ENCODE measurements around the gene DHX58. TPM values are rescaled to one million over a fixed set of nuclear protein-coding genes. Genes with fewer than 3 reads are reported as not detected.

The DHX58 gene
- total RNA-seq, 6 experiments from 2014 or later, result 4.0 to 5.3 (median 4.2) TPM

DNA sequence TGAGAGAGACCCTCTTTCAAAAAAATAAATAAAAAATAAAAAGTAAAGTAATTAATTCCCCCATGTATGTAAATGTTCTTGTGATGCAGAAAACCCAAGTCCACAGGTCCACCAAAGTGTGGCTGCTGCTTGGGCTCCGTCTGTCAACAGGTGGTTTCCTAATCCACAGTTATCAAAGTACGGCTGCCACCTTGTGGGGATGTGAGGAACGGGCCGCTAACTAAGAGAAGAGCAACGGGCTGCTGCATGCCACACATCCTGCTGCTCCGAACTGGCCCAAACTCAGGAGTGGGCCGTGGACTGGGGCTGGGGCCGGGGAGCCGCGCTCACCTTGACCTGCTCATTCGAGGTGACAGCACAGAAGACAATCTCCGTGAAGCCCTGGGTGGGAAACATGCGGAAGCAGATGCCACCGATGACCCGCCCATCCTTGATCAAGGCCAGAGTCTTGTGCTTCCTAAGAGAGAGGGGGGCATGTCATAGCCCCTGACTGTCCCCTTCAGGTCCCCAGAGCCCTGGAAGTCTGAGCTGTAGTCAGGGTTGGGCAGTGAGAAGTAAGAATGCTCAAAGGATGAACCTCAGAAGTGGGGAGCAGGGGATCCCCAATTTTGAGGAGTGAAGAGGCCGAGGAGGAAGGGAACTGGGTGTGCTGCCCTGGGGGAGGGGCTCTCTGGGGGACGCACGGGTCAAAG lies 4.3 kb upstream of the DHX58 start:
- TF ChIP-seq, protein P1, sequence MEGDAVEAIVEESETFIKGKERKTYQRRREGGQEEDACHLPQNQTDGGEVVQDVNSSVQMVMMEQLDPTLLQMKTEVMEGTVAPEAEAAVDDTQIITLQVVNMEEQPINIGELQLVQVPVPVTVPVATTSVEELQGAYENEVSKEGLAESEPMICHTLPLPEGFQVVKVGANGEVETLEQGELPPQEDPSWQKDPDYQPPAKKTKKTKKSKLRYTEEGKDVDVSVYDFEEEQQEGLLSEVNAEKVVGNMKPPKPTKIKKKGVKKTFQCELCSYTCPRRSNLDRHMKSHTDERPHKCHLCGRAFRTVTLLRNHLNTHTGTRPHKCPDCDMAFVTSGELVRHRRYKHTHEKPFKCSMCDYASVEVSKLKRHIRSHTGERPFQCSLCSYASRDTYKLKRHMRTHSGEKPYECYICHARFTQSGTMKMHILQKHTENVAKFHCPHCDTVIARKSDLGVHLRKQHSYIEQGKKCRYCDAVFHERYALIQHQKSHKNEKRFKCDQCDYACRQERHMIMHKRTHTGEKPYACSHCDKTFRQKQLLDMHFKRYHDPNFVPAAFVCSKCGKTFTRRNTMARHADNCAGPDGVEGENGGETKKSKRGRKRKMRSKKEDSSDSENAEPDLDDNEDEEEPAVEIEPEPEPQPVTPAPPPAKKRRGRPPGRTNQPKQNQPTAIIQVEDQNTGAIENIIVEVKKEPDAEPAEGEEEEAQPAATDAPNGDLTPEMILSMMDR (IDR thresholded peaks at IDR 0.05), result peak; percentile 88
- H3K27ac Mint-ChIP-seq, result no peak overlapping the region
- H3K27me3 Mint-ChIP-seq (ENCODE audit: insufficient read depth), result peaks cover 5% of the 10 kb centered on the region
- peaks cover 40% of the 10 kb centered on the region for H3K4me1 Mint-ChIP-seq (ENCODE audit: low read depth)
- no peak overlapping the region for H3K4me3 Mint-ChIP-seq
- no peaks in the 10 kb centered on the region for H3K9me3 Mint-ChIP-seq
- peaks cover 9% of the 10 kb centered on the region for H3K36me3 Mint-ChIP-seq (ENCODE audit: low read depth)
- DNase-seq, result peak; percentile 65

DNA sequence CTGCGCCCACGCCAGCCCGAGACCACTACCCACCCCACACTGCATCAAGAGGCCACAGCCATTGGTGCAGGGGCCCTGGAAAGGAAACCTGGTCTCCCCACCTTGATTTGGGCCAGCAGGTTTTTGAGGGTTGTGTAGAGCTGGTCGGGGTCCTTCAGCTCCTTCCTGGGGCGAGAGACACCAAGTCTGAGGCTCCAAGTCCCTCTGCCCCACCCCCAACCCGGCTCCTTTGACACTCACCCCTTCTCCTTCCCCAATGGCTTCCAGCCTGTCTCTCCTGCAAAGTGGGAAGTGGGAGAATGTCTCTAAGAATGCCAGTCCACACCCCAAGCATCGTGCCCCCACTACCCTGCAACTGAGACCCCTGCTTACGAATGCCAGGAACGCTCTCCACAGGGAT lies 1.6 kb upstream of the DHX58 start:
- DNase-seq, result no peak
- Mint-ChIP-seq H3K4me3 (no peak overlapping the region), H3K27ac (no peak overlapping the region), H3K4me1 (ENCODE audit: low read depth) (peaks cover 27% of the 10 kb centered on the region), H3K36me3 (ENCODE audit: low read depth) (peaks cover 9% of the 10 kb centered on the region), H3K9me3 (no peaks in the 10 kb centered on the region), H3K27me3 (ENCODE audit: insufficient read depth) (peaks cover 2% of the 10 kb centered on the region)
- TF ChIP-seq, protein P1 (IDR thresholded peaks at IDR 0.05), result no peak

DNA sequence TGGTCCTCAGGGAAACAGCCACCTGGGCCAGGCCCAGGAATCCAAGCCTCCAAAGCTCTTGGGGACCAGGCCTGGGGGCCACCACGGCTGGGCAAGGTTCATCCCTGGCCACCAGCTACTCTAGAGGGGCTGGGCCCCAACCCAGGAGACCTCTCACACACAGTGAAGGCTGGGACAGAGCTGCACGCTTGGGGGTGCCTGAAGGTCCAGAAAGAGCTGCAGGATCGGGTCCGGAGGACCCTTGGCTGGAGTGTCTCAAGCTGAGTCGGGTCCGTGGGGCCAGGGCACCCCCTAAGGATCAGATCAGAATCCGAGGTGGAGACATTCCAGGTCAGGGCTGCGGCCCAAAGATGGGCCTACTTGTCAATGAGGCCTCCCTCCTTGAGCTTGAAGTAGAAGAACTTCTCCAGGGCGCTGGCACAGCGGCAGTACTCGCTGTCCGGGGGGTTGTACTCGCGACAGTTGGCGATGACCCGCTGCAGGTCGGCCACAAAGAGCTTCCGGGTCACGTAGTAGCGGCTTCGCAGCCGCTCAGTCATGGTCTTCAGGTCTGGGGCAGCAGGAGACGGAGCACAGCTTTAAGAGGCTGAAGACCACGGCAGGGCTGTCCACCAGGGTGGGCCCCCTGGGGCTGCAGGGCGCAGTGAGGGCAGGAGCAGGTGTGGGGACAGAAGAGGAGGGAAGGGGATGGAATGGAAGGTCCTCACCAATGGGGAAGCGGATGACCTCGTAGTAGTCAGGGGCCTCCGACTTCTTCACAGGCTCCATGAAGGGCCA lies 967 bp upstream of the DHX58 start:
- Mint-ChIP-seq H3K27me3 (ENCODE audit: insufficient read depth) (peaks cover 2% of the 10 kb centered on the region), H3K36me3 (ENCODE audit: low read depth) (peaks cover 9% of the 10 kb centered on the region), H3K27ac (peak overlapping the region; percentile 94; the same call in 1 of the 2 replicates), H3K4me1 (ENCODE audit: low read depth) (peaks cover 22% of the 10 kb centered on the region), H3K4me3 (no peak overlapping the region), H3K9me3 (no peaks in the 10 kb centered on the region)
- TF ChIP-seq, protein P1 (IDR thresholded peaks at IDR 0.05), result no peak
- no peak for DNase-seq

DNA sequence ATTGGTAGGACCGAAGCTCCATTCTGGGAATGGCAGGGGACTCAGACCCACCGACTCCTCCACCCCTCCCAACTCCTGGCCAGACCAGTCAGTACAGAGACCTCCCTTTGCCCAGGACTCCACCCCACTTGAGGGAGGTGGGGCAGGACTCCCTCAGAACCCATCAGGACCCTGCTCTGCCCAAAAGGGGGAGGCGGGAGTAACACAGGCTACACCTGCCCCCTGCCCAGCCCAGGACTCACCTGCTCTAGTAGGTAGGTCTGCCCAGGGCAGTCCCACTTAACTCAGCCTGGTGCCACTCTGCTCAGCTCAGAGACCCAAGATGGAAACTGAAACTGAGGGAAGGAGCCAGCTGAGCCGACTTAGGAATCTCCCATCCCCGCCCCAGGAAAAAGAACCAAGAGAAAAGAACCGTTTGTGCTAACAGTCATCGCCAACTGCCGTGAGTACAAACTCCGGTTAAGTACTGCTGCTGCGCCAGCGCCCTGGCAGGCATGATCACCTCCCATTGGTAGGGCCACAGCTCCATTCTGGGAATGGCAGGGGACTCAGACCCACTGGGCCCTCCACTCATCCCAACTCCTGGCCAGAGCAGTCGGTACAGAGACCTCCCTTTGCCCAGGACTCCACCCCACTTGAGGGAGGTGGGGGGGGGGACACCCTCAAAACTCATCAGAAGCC lies 503 bp downstream of the DHX58 start:
- Mint-ChIP-seq H3K27ac (peak overlapping the region; percentile 94), H3K9me3 (no peaks in the 10 kb centered on the region), H3K4me3 (peak overlapping the region; percentile 92), H3K4me1 (ENCODE audit: low read depth) (peaks cover 19% of the 10 kb centered on the region), H3K27me3 (ENCODE audit: insufficient read depth) (peaks cover 2% of the 10 kb centered on the region; the same call in 1 of the 2 replicates), H3K36me3 (ENCODE audit: low read depth) (peaks cover 6% of the 10 kb centered on the region)
- TF ChIP-seq, protein P1 (IDR thresholded peaks at IDR 0.05), result no peak
- peak; percentile 42 for DNase-seq

DNA sequence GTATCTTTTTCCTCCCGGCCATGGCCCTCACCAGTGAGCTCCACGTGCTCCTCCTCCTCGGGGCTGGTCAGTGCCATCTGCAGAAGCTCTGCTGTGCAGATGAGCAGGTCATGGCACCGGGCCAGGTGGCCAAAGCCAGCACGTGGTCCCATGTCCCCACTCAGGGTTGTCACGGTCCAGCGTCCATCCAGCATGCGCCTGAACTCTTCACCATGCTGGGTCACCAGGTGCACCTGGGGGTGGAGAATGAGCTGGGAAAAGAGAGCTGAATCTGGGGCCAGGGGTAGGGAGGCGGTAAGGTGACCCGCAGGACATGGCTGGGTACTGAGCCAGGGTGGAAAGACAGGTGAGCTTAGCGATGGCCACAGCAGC lies 1.3 kb downstream of the DHX58 start:
- Mint-ChIP-seq H3K9me3 (no peaks in the 10 kb centered on the region), H3K27me3 (ENCODE audit: insufficient read depth) (no peaks in the 10 kb centered on the region; the same call in 1 of the 2 replicates), H3K27ac (peak overlapping the region; percentile 94; the same call in 1 of the 2 replicates), H3K4me3 (no peak overlapping the region; the same call in 1 of the 2 replicates), H3K4me1 (ENCODE audit: low read depth) (peaks cover 12% of the 10 kb centered on the region), H3K36me3 (ENCODE audit: low read depth) (no peaks in the 10 kb centered on the region)
- DNase-seq, result no peak
- TF ChIP-seq, protein P1 (IDR thresholded peaks at IDR 0.05), result no peak
